H1 (cell line): ENCODE measurements around the gene WDR27. TPM values are rescaled to one million over a fixed set of nuclear protein-coding genes. Genes with fewer than 3 reads are reported as not detected.

ENCODE experiments used
- CHD7 ChIP-seq: fragments of 300-600 bp; sonication (generic); IDR thresholded peaks from 2 replicates; pipeline ENCODE4 v1.7.1; 2012; ENCODE audit warnings: low read length, moderate library complexity, mild to moderate bottlenecking, inconsistent platforms; ENCODE audit not compliant: insufficient replicate concordance
- E2F6 ChIP-seq: IDR thresholded peaks from 2 replicates; pipeline ENCODE4 v1.6.1; 2012; ENCODE audit warnings: inconsistent platforms
- SIRT6 ChIP-seq: IDR thresholded peaks from one replicate; pipeline ENCODE4 v1.7.1; 2012; ENCODE audit warnings: low read length, inconsistent platforms
- polyA plus RNA-seq, 7 experiments: library from polyadenylated mRNA; depleted of rRNA in 3 of 7; stranded (reverse) in 5 of 7; unstranded in 2 of 7; fragments of >200 nt in 5 of 7; fragments of 200-250 nt in 2 of 7; gene quantifications; 1 replicate in 5 of 7; 2 replicates in 1 of 7; 4 replicates in 1 of 7; pipeline versions ENCODE4 v1.2.1 to v1.2.3, GENCODE V29; 2011 to 2013; ENCODE audit warnings: missing spikeins in 2 of 7, mixed read lengths in 2 of 7
- total RNA-seq: library from RNA; stranded (reverse); fragmentation: NEBNext Ultra II Directional; extraction: Animal tissue kit (Norgen Biotek cat#: 25700); gene quantifications from 2 replicates; pipeline ENCODE4 v1.2.1, GENCODE V29; 2021

Gene WDR27
- total and polyA plus RNA-seq, 2 of the 8 experiments (the other 6 are each of a cell fraction or from before 2014, with no cell fraction given) = 53.6 to 68.6 TPM

GRCh38 chr6:169539176-169539897 is 162.5 kb downstream of the WDR27 start (continued):
- TF ChIP-seq CHD7 = no peak
- no peak for TF ChIP-seq SIRT6
- no peak for TF ChIP-seq E2F6
